GM19043 (cell line): ENCODE data around the gene RUBCN.
"Not testable (repeated sequence)": the region's sequence is repeated elsewhere in the genome, so short reads cannot be mapped to it uniquely, and the experiment has no call there.

ENCODE experiments used
- ATAC-seq: cut with Tn5 transposase; IDR thresholded peaks from one replicate; pipeline ENCODE4 v1.9.1; 2021; ENCODE audit warnings: low read depth; ENCODE audit not compliant: unreplicated experiment

Gene RUBCN

GRCh38 chr3:197690754-197691153, 46.0 kb downstream of the RUBCN start:
- no peak for ATAC-seq

DNA sequence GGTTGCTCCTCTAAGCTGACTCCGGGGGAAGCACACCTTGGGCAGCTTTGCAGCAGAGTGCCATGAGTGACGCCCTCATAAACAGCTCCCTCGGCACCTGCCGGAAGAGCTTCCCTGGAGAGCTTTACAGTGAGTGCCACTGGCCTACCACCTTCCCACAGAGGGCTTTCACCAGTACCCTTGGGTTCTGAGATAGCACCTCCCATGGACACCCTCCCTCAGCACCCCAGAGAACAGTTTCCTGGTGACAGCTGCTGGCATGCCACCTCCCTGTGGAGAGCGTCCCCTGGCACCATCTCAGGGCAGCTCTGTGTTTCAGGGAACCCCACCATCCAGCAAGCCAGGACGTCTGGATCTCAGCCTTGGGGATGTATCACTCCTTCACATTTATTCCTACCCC, 49.1 kb downstream of the RUBCN start:
- ATAC-seq, result no peak

DNA sequence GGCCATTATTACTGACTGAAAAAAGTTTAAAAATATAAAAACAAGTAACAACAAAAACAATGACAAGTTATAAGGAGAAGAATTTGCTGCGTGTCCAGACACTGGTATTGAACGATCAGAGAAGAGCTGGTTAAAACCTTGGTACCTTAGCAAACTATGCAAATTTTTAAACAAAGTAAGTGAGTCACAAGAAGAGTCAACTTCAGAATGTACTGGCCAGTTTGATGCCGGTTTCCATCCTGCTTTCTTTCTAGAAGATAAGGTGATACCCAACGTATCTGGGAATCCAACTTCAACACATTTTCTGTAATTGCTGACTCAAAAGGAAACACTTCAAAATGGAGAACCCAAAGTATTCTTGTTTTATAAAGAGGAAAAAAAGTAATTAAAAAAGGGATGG, 49.8 kb downstream of the RUBCN start:
- no peak for ATAC-seq

GRCh38 chr3:197685546-197685945, 51.2 kb downstream of the RUBCN start:
- ATAC-seq, result no peak

GRCh38 chr3:197683191-197683590, 53.5 kb downstream of the RUBCN start:
- no peak for ATAC-seq

- no peak for ATAC-seq
These were observed 54.0 kb downstream of the RUBCN start for GRCh38 chr3:197682713-197683112.

DNA sequence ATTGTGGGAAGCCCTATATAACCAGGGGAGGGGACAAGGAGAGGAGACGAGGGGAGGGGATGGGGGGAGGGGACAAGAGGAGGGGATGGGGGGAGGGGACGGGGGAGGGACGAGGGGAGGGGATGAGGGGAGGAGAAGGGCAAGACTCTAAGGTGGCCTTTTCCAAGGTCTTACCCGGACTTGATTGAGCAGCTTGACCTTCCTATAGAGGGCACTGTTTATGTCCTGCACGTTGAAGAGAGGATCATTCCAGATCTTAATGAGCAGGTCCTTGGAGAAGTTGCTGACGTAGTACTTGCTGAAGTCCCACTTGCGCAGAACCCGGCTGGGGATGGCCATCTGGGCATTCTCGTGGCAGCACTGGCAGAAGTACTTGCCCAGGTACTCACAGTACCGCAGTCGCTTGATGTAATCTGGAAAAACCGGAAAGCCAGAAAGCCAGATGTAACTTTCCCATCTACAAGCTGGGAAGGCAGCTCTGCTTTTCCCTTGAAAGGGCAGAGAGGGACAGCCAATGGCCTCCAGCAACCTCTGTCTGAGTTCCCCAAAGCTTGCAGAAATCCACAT, 55.7 kb downstream of the RUBCN start:
- ATAC-seq, result no peak

- no peak for ATAC-seq
These were observed 60.8 kb downstream of the RUBCN start for GRCh38 chr3:197675951-197676350.

DNA sequence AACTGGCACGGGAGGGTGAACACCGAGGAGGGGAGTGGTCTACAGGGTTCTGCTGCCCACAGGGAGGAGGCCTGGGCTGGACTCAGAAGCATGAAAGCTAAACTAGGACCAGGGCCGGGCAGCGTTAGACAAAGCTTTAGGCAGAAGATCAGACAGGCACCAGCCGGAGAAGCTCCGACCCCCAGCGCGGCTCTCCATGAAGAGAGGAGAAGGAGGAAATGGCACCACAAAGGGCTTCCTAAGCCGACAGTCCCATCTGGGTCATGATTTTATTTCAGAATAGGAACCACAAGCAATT, 61.2 kb downstream of the RUBCN start:
- ATAC-seq, result no peak

GRCh38 chr3:197674741-197675562, 61.8 kb downstream of the RUBCN start:
- no peak for ATAC-seq

- ATAC-seq, result no peak
These were observed 63.5 kb downstream of the RUBCN start for GRCh38 chr3:197673170-197673569.

- no peak for ATAC-seq
These were observed 66.3 kb downstream of the RUBCN start for GRCh38 chr3:197670361-197670760.

GRCh38 chr3:197667968-197668367, 68.7 kb downstream of the RUBCN start:
- ATAC-seq, result no peak

- not testable (repeated sequence) for ATAC-seq
These were observed 69.4 kb downstream of the RUBCN start for GRCh38 chr3:197667293-197667692.

- ATAC-seq, result not testable (repeated sequence)
These were observed 70.4 kb downstream of the RUBCN start for GRCh38 chr3:197666221-197666842.

DNA sequence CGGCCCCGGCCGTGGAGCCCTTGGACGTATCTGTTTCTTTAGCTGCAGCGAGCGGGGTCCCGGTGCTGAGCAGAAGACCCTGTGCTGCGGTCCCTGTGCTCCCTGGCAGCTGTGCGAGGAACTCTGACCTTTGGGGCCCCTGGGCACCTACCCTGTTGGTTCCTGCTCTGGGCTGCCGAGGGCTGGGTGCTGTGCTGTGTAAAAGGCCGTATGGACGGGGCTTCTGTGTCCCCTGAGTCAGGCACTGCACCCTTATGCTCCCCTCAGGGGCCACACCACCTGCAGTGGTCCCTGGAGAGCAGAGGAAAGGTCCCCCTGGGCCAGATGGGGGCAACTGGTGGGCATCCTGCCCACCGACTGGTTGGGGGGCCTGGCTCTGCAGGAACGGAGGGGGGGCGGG, 71.2 kb downstream of the RUBCN start:
- ATAC-seq, result not testable (repeated sequence)

DNA sequence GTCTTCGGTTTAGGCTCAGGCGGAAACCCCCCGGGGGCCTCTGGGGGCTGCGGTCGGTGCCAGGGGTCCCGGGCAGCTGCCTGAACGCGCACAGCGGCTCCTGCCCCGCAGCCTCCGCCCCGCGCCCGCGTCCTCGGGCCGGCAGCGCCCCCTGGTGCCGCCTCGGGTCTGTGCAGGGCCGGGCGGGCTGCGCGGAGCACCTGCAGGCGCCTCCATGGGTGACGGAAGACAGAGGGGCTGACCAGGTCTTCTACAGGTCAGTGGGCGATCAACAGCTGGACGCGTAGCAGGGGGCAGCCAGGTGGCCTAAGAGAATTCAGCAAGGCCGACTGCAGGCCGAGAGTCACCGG, 71.6 kb downstream of the RUBCN start:
- peak; percentile 76 for ATAC-seq

- peak; percentile 36 for ATAC-seq
These were observed 72.1 kb downstream of the RUBCN start for GRCh38 chr3:197664414-197665141.

GRCh38 chr3:197663367-197664140, 73.2 kb downstream of the RUBCN start:
- ATAC-seq, result not testable (repeated sequence)

GRCh38 chr3:197662352-197662751, 74.4 kb downstream of the RUBCN start:
- not testable (repeated sequence) for ATAC-seq

DNA sequence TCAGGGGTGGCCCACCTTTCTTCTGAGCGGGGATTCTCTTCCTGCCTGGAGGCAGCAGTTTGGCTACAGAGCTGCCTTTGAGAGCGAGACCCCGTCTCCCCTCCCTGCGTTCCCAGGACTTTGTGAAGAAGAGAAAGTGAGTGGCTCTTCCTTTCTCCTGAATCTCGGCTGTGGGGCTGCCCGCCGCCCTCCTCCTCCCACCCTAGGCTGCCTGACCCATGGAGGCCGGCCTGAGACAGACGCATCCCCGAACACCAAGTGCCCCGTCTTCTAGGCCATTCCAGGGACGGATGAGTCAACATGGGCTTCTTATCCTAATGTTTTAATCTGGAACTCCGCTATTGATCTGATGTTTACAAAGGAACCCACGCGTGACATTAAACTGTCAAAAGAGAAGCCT, 74.8 kb downstream of the RUBCN start:
- ATAC-seq, result not testable (repeated sequence)
